SIG-M5 (cell line): ENCODE measurements around the gene ABHD2.
"Not testable (repeated sequence)": the region's sequence is repeated elsewhere in the genome, so short reads cannot be mapped to it uniquely, and the experiment has no call there.

Experiments
- DNase-seq: peaks from one replicate; lab custom pipeline; 2025; lab: John Stamatoyannopoulos, UW

The ABHD2 gene, protein sequence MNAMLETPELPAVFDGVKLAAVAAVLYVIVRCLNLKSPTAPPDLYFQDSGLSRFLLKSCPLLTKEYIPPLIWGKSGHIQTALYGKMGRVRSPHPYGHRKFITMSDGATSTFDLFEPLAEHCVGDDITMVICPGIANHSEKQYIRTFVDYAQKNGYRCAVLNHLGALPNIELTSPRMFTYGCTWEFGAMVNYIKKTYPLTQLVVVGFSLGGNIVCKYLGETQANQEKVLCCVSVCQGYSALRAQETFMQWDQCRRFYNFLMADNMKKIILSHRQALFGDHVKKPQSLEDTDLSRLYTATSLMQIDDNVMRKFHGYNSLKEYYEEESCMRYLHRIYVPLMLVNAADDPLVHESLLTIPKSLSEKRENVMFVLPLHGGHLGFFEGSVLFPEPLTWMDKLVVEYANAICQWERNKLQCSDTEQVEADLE

DNA sequence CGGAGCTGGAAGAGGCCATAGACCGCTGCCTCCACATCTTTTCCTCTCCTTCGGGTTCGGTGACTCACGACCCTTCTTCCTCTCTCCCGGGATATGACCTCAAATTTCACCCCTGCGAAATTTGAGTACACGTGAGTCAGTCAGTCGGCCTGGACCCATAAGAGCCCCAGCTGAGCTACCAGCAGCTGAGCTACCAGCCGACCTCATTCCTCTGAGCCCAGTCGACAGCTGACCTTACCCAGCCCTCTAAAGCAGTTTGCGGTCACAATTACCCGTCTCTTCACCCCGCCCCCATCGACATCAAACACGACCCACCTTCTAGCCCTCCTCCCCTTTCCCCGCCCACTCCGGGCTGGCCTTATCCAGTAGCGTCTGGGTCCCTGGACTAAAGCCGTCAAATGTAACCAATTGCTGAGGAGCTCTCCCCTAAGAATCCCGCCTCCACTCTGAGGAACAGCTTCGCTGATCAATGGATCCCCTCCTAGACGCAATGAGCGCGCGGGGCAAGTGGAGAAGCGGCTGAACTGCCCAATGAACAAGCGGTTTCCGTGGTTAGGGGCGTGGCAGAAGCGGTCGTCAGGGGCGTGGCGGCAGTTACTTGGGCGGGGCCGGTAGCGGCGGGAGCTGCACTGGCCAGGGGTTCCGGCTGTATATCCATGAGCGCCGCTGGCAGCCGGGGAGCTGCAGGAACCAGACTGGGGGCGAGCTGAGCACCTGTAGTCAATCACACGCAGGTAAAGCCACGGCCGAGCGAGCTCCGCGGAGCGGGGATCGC lies at the start of gene ABHD2:
Gene ABHD2 (plus strand): TSS at position 627 of the 775 bp plus-strand sequence. CDS start 27,872 bp downstream, outside the sequence.
- peak; percentile 97 for DNase-seq

DNA sequence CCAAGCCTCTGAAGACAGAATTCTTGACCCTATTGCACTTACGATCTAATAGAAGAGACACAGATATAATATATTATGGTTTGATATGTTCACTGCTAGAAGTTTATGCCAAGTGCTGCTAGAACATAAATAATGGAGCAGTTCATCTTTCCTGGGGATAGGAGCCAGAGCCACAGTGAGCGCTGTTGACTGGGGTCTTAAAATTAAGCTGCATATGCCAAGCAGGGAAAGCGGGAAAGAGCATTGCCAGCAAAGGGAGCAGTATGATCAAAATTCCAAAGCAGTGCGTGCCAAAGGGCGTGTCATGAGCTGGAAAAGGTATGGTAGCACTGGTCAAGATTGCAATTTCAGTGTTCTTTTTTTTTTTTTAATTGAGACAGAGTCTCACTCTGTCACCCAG lies 49.1 kb upstream of the ABHD2 start:
- no peak for DNase-seq

DNA sequence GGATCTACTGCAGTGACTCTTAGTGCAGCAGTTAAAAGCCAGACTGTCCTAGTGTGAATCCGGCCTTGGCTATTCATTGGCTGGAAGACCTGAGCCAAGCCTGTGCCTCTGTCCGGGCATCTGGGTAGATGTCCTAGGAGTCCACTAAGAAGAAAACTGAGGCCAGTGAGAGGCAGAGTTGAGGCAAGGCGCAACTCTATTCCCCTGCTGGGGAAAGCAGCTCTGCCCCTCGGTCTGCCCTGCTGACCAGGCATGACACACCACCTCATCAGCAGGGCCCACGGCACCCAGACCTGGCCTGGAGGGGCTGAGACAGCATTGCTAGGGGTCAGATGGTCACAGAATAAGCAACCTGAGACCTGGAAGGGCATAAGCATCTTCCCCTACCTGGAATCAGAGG lies 46.7 kb upstream of the ABHD2 start:
- no peak for DNase-seq

DNA sequence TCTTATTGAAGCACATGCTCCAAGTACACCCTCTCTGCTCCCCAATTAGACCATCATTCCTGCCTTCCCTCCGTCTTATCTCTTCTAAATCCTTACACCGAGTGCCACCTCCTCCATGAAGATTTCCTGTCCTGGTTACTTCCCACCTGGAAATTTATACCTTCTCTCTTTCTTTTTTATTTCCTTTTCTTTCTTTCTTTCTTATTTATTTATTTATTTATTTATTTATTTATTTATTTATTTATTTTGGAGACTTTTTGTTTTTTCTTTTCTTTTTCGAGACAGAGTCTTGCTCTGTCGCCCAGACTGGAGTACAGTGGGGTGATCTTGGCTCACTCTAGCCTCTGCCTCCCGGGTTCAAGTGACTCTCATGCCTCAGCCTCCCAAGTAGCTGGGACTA lies 45.9 kb upstream of the ABHD2 start:
- no peak for DNase-seq

DNA sequence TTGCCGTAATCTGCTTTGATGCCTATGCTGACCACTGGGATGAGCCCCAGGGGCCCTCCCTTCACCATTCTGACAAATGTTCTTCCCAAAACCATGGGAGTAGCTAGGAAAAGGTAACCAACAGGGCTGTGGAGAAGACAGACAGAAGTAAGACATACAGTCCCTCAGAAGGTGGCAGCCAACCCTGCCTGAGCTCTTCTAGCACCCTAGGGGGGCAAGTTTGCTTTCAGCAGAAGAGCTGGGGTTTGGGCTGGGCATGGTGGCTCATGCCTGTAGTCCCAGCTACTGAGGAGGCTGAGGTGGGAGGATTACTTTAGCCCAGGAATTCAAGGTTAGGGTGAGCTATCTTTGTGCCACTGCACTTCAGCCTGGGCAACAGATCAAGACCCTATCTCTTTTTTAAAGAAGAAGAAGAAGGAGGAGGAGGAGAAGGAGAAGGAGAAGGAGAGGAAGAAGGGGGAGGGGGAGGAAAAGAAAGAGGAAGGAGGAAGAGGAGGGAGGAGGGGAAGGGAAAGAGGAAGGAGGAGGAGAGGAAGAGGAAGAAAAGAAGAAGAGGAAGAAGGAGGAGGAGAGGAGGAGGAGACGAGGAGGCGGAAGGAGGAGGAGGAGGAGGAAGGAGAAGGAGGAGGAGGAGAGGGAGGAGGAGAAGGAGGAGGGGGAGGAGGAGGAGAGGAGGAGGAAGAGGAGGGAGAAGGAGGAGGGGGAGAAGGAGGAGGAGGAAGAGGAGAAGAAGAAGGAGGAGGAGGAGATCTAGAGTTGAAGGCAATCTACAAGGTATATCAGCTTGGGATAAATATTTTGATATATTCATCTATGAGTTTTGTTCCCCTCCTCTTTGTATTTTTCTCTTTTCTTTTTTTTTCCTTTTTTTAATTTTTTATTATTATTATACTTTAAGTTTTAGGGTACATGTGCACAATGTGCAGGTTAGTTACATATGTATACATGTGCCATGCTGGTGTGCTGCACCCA lies 44.9 kb upstream of the ABHD2 start:
- no peak for DNase-seq

DNA sequence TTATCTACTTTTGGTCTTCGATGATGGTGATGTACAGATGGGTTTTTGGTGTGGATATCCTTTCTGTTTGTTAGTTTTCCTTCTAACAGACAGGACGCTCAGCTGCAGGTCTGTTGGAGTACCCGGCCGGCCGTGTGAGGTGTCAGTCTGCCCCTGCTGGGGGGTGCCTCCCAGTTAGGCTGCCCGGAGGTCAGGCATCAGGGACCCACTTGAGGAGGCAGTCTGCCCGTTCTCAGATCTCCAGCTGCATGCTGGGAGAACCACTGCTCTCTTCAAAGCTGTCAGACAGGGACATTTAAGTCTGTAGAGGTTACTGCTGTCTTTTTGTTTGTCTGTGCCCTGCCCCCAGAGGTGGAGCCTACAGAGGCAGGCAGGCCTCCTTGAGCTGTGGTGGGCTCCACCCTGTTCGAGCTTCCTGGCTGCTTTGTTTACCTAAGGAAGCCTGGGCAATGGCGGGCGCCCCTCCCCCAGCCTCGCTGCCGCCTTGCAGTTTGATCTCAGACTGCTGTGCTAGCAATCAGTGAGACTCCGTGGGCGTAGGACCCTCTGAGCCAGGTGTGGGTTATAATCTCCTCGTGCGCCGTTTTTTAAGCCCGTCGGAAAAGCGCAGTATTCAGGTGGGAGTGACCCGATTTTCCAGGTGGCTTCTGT lies 39.1 kb upstream of the ABHD2 start:
- DNase-seq: not testable (repeated sequence)

DNA sequence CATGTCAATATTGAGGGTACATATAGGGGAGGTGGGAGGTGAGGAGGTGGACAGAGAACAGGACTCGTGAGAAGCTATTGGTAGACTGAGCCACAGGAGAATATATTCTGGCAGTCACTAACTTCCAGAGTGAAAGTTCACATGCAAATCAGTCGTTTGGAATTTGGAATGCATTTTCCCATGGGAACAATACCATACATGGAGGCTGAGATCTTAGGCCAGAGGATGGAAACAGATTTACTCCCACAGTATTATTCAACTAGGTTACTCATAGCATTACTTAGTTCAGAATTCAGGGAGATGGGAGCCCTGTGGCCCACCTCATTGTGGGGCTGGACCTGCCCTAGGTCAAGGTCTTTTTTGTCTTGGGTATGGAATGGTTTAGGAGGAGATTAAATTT lies 36.4 kb upstream of the ABHD2 start:
- no peak for DNase-seq

DNA sequence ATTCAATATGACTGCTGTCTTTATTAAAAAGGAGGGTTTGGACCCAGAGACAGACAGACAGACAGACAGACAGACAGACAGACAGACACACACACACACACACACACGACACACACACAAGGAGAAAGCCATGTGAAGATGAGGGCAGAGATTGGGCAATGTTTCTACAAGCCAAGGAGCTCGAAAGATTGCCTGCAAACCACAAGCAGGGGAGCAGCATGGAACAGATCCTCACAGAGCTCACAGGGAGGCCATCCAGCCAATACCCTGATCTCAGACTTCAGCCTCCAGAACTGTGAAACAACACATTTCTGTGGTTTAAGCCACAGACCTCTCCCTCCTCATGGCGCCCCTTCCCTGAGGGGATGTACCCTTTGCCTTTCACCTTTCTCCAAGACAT lies 35.8 kb upstream of the ABHD2 start:
- DNase-seq: no peak

DNA sequence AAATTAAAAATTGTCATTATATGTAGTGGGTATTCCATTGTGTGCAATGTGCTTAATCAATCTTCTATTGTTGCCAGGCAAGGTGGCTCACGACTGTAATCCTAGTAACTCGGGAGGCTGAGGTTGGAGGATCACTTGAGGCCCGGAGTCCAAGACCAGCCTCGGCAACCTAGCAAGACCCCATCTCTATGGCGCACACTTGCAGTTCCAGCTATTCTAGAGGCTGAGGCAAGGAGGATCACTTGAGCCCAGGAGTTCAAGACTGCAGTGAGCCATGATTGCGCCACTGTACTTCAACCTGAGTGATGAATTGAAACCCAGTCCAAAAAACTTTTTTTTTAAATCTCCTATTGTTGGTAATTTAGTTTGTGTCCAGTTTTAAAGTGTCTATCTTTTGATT lies 33.4 kb upstream of the ABHD2 start:
- DNase-seq: no peak

DNA sequence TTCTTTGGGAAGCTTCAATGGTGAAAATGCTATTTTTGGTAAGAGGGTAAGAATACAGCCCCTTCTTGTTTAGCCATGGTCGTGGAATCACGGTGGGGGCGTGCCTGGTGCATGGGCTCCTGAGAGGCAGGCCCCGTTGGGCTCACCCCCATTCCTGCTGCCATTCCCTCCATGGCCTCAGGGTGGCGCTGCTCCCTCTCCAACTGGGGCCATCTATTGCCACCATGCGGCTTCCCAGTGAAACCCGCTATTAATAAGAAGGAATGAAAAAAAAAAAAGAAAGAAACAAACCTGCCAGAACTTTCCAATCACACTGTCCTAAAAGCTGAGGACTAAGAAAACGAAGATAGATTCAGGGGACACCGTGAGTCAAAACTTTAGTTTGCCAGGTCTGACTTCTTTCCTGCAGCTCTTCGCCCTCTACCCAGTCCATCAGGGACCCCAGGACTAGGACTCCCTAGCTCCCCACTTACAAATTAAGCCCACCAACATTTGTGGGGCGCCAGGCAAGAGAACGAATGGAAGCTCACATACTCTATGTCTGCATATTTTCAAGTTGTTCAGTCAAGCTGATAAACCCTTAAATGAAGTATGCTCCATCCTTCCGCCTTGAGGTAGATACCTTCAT lies 30.6 kb upstream of the ABHD2 start:
- DNase-seq: no peak

DNA sequence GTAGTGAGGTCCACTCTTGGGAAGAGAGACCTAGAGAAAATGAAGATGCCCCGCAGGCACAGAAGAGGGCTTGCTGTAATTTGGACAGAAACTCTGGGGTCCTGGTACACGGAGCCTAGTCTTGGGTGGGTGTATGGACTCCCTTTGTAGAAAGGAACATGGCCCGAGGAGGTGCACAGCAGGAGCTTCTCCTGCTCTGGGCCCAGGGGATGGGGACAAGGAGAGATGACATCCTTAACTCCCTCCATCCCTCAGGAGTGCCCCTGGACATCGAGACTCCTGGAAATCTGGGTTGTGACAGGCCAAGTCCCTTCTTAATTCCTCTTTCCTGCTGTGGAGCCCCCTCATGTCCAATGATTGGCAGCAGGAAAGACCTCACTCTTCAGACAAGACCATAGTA lies 29.9 kb upstream of the ABHD2 start:
- DNase-seq: no peak

DNA sequence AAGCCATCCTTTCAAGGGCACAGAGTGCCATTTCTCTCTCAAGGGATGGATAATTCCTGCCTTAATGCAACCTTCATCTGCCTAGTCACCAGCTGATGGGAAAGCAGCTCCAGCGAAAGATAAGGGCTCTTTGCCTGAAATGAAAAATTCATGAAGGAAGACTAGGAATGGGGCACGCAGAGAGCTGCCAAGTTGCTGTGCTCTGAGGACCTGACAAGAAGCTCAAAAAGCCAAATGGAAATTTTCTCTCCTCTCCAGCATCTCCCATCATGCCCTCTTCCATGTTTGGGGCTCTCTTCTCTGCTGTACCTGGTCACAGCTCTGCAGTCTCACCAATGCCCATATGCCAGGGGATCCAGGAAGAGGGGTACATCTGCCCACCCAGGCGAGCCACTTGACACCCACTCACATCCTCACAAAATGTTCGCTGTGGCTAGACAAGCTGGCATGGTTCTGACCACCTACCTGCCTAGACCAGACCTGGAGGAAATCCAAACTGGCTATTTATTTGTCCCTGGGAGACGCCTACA lies 29.3 kb upstream of the ABHD2 start:
- DNase-seq: no peak

DNA sequence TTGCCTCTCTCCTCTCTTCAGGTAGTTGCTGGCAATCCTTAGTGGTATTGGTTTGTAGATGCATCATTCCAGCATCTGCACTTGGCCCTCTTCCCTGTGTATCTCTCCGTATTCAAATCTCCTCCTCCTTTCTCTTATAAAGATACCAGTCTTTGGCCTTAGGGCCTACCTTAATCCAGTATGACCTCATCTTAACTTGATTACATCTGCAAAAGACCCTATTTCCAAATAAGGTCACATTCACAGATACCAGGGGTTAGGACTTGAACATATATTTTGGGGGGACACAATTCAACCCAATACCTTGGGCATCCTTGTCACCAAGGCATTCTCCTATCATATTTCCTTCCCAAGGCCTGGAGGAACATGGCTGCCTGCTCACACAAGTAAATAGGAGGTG lies 22.0 kb upstream of the ABHD2 start:
- DNase-seq: no peak

DNA sequence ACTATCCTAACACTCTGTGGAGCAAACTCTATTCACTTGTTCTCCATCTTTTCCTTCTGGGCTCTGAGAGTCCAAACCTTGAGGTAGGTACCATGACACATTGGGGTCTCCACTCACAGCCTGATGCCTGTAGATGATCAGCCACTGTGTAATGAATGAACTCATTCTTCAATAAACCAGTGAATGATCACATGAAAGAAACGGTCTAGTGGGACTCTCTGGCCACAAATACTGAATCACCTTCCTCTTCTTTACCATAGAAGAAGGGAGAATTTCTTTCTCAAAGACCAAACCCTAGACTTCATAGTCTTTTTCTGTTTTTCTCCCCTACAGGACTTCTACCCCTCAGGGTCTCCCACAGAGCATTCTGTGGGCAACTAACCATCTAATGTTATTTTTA lies 20.5 kb upstream of the ABHD2 start:
- no peak for DNase-seq

DNA sequence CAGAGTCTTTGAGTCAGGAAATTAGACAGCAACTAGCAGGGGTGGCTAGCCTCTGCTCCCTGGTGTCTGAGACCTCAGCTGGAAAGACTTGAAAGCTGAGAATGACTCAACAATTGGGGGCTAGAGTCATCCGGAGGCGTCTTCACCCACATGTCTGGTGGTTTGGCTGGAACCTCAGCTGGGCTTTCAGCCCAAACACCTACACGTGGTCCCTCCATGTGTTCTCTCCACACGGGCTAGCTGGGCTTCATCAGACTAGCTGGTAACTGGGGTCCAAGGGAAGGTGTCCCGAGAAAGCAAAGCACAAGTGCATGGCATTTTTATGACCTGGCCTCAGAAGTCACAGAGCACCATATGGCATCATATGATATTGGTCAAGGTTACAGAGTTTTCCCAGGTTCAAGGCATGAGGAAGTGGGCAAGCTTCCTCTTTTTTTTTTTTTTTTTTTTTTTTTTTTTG lies 19.9 kb upstream of the ABHD2 start:
- DNase-seq: peak; percentile 53

DNA sequence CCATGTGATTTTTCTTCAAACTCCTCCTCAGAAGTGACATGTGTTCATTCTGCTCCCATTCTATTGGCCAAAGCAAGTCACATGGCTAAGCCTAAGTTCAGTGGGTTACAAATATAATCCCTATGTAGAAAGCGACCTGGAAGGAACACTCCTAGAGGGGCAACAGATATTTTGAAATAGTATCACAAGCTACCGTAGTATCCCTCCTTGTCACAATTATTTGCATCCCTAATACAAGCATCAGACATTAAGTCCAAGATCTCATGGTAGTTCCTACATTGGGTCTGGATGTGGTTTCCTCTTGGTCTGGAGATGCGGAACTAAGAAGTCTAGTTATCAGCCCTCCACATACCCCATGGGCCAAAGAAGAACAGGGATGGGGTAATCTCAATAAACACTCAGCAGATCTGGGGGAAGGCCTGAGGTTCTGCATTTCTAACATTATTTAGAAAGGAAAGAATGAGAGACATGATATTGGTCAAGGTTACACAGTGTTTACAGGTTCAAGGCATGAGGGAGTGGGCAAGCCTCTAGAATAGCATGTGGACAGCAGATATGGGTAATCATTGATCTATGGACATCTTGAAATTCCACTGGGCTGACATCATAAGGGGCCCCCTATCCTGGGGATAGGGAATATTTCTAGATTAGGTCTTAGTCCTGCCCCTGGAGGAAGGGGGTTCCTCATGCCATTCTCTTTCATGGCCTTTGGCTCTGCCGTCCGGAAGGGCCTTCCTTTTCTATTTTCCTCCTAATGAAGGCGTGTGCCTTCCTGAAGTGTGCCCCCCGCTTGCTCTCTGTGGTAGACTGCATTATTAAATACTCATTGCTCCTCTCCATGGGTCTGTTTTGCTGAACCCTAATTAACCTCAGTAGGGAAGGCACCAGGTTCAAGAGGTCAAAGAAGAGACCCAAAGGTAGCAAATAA lies 17.8 kb upstream of the ABHD2 start:
- DNase-seq: no peak

DNA sequence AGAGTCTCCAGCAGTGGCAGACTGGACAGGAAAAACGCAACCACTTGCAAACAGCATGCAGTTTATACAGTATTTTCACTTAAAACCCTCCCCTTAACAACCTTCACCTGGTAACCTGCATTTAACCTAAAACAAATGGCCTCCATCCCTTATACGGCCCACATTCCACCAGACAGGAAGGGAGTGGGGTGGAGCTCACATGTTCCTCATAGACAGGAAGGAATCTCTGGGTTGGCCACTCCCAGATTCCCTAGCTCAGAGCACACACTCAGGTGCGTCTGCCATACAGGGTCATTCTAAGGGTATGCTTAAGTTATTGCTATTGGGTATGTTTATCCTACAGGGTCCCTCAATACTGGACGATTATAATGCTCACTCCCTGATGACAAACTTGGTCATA lies 16.8 kb upstream of the ABHD2 start:
- no peak for DNase-seq

DNA sequence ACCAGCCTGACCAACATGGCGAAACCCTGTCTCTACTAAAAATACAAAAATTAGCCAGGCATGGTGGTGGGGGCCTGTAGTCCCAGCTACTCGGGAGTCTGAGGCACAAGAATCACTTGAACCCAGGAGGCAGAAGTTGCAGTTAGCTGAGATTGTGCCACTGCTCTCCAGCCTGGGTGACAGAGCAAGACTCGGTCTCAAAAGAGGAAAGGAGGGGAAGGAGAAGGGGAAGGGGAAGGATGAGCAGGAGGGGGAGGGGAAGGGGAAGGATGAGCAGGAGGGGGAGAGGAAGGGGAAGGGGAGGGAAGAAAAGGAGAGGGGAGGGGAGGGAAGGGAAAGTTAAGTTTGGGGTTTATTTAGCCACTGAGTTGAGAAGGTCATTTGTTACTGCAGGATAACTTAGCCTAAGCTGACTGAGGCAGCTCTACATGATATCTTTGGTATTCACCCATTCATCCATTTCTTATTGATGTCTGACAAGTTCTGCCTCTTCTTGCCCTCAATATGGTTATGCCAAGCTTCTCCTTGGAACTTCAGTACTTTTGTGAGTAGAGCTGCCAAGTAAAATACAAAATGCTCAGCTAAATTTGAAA lies 15.9 kb upstream of the ABHD2 start:
- no peak for DNase-seq

DNA sequence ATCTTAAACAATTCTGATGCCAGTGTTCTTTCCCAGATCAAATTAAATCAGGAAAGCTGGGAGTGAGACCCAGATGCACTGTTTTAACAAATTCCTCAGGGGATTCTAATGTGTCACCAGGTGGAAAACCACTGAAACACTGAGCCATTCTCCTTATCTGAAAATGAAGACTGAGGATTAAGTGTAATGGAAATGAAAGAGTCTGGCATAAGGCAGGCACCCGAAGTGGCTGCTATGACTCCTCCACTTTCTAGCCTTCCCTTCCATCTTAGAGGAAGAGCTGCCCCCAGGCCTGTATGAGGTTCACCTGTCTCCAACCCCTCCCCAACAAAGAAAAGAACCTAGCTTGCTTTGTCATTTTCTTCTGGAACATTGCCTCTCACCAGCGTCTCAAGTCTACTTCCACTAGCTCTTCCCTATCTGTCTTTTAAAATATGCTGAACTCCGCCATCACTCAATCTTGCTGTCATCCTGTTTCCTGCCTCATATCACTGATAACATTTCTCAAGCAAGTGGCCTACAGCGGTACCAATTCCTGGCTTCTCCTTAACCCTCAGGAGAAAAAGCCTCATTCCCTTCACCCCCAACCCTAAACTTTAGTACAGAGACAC lies 13.7 kb upstream of the ABHD2 start:
- no peak for DNase-seq
